GM12872 (cell line): ENCODE data around the gene KCNMA1.

Experiments used
- TF ChIP-seq, protein P1 (sequence below): IDR thresholded peaks from 3 replicates; pipeline ENCODE4 v1.5.1; 2011; ENCODE audit warnings: low read depth, mild to moderate bottlenecking, low read length, moderate library complexity; ENCODE audit not compliant: insufficient read depth

The KCNMA1 gene

GRCh38 chr10:77163670-77164348 lies 473.8 kb downstream of the KCNMA1 start:
- TF ChIP-seq, protein P1, sequence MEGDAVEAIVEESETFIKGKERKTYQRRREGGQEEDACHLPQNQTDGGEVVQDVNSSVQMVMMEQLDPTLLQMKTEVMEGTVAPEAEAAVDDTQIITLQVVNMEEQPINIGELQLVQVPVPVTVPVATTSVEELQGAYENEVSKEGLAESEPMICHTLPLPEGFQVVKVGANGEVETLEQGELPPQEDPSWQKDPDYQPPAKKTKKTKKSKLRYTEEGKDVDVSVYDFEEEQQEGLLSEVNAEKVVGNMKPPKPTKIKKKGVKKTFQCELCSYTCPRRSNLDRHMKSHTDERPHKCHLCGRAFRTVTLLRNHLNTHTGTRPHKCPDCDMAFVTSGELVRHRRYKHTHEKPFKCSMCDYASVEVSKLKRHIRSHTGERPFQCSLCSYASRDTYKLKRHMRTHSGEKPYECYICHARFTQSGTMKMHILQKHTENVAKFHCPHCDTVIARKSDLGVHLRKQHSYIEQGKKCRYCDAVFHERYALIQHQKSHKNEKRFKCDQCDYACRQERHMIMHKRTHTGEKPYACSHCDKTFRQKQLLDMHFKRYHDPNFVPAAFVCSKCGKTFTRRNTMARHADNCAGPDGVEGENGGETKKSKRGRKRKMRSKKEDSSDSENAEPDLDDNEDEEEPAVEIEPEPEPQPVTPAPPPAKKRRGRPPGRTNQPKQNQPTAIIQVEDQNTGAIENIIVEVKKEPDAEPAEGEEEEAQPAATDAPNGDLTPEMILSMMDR, result no peak

DNA sequence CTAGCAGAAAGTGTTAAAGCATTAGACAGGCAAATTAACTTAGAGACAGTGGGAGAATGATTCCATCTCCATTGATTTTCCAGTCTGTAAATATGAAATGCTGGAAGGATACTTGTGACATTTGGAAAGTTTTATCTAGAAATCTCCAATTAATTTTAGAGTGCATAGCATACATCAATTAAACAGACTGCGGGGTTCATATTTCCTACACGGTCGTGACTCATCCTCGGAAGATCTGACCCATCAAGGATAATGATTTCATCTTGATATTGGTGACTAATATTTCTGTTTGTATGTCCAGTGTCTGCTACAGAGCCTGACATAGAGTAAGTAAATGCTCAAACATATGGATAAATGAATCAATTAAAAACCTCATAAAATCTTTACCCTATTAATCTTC lies 474.9 kb downstream of the KCNMA1 start:
- TF ChIP-seq, protein P1, result no peak

GRCh38 chr10:77160679-77161078 lies 476.9 kb downstream of the KCNMA1 start:
- TF ChIP-seq, protein P1, result no peak

- TF ChIP-seq, protein P1, result no peak
Measured at GRCh38 chr10:77159538-77160110, 478.0 kb downstream of the KCNMA1 start.

DNA sequence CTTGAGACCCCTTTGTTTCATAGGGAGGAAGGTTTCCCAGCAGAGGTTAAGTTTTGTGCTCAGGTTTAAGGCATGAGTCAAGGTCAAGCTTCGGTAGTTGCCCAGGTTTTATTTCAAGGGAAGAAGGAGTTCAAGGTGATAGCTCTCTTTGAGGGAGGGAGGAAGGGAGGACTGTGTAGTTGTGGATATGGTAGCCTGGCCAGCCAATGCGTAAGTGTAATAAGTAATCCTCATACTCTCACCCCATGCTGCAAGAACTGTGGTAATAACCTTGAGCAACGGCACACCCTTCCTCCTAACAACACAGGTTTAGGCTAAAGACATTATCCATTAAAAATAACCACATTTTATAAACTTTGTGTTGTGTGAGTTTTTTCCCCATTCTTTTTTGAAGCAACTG lies 478.9 kb downstream of the KCNMA1 start:
- TF ChIP-seq, protein P1, result no peak

DNA sequence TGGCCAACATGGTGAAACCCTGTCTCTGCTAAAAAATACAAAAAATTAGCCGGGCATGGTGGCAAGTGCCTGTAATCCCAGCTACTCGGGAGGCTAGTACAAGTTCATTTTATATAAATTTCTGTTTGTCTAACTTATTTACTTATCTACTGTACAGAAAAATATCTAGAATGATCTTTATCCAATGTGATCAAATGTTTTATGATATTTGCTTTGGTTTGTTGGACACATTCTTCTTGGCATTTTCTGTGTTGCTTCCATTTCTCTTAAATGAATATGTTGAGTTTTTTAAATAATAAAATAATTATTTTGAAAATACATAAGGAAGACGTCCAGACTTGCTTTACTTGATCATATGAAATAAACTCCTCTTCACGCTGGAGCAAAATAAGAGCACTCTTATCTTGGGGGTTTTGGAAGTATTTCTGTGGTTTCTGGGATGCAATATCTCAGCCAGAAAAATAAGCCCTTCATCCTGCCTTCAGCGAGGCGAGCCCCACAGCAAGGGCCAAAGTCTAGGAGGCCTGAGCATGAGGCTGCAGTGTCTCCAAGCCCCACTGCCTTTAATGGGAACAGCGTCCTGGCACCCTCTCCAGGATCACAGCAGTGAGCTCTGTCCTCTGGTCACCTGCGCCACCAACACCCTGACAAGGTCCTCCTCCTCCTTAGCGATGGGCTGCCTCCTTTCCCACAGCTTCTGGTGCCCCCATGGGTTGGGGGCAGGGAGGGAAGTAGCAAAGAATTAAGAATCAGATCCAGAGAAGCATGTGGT lies 480.2 kb downstream of the KCNMA1 start:
- TF ChIP-seq, protein P1, result no peak

- TF ChIP-seq, protein P1, result no peak
Measured at GRCh38 chr10:77156406-77156879, 481.2 kb downstream of the KCNMA1 start.
